Breast epithelium (tissue), 4 donors: ENCODE data around the gene HTR4. TPM values are rescaled to one million over a fixed set of nuclear protein-coding genes. Genes with fewer than 3 reads are reported as not detected.

Experiments
- DNase-seq, 2 donors: peaks; one replicate each; pipeline ENCODE4 v3.0.0-alpha.2; 2019; ENCODE audit warnings: low spot score in 2 of 2
- H3K27ac ChIP-seq, 2 donors: fragments of 200-600 bp; sonication (generic) in 1 of 2; one replicate each; pipeline ENCODE4 v1.5.1; 2016 to 2019; ENCODE audit warnings: mild to moderate bottlenecking in 1 of 2
- H3K27me3 ChIP-seq, 2 donors: fragments of 200-600 bp; sonication (generic) in 1 of 2; one replicate each; pipeline versions ENCODE4 v1.5.1 to v1.6.0; 2017 to 2019; ENCODE audit warnings: control low read depth in 1 of 2, mild to moderate bottlenecking in 1 of 2
- H3K36me3 ChIP-seq: fragments of 200-600 bp; one replicate; pipeline ENCODE4 v1.5.1; 2019
- H3K4me1 ChIP-seq, 2 donors: fragments of 200-600 bp; sonication (generic); one replicate each; pipeline ENCODE4 v1.5.1; 2016 to 2019; ENCODE audit warnings: control low read depth in 1 of 2
- H3K4me3 ChIP-seq, 3 donors: fragments of 200-600 bp; sonication (generic); 1 replicate in 2 of 3; 2 replicates in 1 of 3; pipeline ENCODE4 v1.5.1; 2016 to 2019; ENCODE audit warnings: mild to moderate bottlenecking in 3 of 3, moderate library complexity in 2 of 3
- H3K9me3 ChIP-seq, 2 donors: fragments of 200-600 bp; sonication (generic) in 1 of 2; one replicate each; pipeline ENCODE4 v1.5.1; 2016 to 2019; ENCODE audit warnings: control low read depth in 1 of 2
- CTCF ChIP-seq, 3 donors: fragments of 450-650 bp; IDR thresholded peaks; one replicate each; pipeline ENCODE4 v1.5.1; 2016 to 2017; ENCODE audit warnings: antibody characterized with exemption in 3 of 3, mild to moderate bottlenecking in 3 of 3, moderate library complexity in 3 of 3
- POLR2A ChIP-seq: fragments of 450-650 bp; IDR thresholded peaks from one replicate; pipeline ENCODE4 v1.6.1; 2016; ENCODE audit warnings: antibody characterized with exemption, mild to moderate bottlenecking, moderate library complexity
- POLR2AphosphoS5 ChIP-seq, 3 donors: sonication (generic); formaldehyde crosslinking; IDR thresholded peaks; one replicate each; pipeline ENCODE4 v1.6.1; 2017; ENCODE audit warnings: antibody characterized with exemption in 3 of 3
- intact Hi-C: fragments of 100-400 bp; cut with DNase I; formaldehyde crosslinking; loops from one replicate; pipeline ENCODE4 v1.15.1; 2023; ENCODE audit warnings: low total_unique reads
- total RNA-seq, 3 donors: library from RNA; depleted of rRNA; stranded (reverse); fragments of >200 nt; gene quantifications; one replicate each; pipeline ENCODE4 v1.1.0, GENCODE V29; 2016

Gene HTR4
- total RNA-seq, 3 donors from 2014 or later = 0.15 to 0.66 TPM; not detected in 1

- intact Hi-C loops = no loop called here
- no peak for DNase-seq
- no peak overlapping the region for H3K27ac ChIP-seq
These were observed 92.5 kb downstream of the HTR4 start for GRCh38 chr5:148561801-148562311.

DNA sequence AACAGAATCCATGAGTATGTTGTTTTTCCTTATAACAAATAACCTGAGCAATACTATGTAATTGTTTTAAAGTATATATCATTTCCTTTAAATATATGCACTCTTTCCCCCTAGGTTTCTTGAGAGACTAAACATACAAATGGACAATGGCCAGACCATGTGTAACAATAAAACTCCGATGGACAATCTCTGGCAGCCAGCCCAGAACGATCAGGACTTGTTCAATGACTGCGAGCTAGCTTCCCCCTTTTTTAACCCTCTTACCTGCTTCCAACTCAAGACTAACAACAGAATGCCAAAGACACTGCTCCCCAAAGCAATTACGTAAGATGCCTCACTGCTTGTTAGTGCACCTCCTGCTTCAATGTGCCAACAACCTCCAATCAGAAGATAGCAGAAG, 94.9 kb downstream of the HTR4 start:
- TF ChIP-seq POLR2A (no peak), POLR2AphosphoS5 (IDR thresholded peaks at IDR 0.05) (no peak), CTCF (IDR thresholded peaks at IDR 0.05) (no peak)
- Histone ChIP-seq H3K9me3 (no peaks in the 10 kb centered on the region), H3K4me1 (no peaks in the 10 kb centered on the region), H3K36me3 (no peaks in the 10 kb centered on the region), H3K4me3 (no peak overlapping the region), H3K27me3 (no peaks in the 10 kb centered on the region), H3K27ac (no peak overlapping the region)
- DNase-seq = no peak
- intact Hi-C loops = no loop called here

More at GRCh38 chr5:148561801-148562311, 92.5 kb downstream of the HTR4 start:
- Histone ChIP-seq H3K27me3 (no peaks in the 10 kb centered on the region), H3K4me3 (no peak overlapping the region), H3K9me3 (no peaks in the 10 kb centered on the region), H3K36me3 (no peaks in the 10 kb centered on the region), H3K4me1 (no peaks in the 10 kb centered on the region)
- TF ChIP-seq CTCF (IDR thresholded peaks at IDR 0.05) = no peak
- no peak for TF ChIP-seq POLR2A
- TF ChIP-seq POLR2AphosphoS5 (IDR thresholded peaks at IDR 0.05) = no peak

DNA sequence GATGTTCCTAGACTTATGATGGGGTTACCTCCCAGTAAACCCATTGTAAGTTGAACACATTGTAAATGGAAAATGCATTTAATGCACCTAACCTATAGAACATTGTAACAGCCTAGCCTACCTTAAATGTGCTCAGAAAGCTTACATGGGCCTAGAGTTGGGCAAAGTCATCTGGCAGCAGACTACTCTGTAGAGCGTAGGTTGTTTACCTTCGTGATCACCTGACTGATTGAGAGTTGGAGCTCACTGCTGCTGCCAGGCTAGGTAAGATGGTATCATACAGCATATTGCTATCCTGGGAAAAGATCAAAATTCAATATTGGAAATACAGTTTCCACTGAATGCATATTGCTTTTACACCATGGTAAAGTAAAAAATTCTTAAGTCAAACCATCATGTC, 95.4 kb downstream of the HTR4 start:
- Histone ChIP-seq H3K27ac (no peak overlapping the region), H3K36me3 (no peaks in the 10 kb centered on the region), H3K27me3 (no peaks in the 10 kb centered on the region), H3K4me1 (no peaks in the 10 kb centered on the region), H3K9me3 (no peaks in the 10 kb centered on the region), H3K4me3 (no peak overlapping the region)
- TF ChIP-seq CTCF (IDR thresholded peaks at IDR 0.05) (no peak), POLR2A (no peak), POLR2AphosphoS5 (IDR thresholded peaks at IDR 0.05) (no peak)
- intact Hi-C loops = no loop called here
- no peak for DNase-seq

- Histone ChIP-seq H3K4me3 (no peak overlapping the region), H3K9me3 (no peaks in the 10 kb centered on the region), H3K27ac (no peak overlapping the region), H3K27me3 (no peaks in the 10 kb centered on the region), H3K4me1 (no peaks in the 10 kb centered on the region), H3K36me3 (no peaks in the 10 kb centered on the region)
- TF ChIP-seq POLR2AphosphoS5 (IDR thresholded peaks at IDR 0.05) = no peak
- no peak for TF ChIP-seq POLR2A
- no peak for TF ChIP-seq CTCF (IDR thresholded peaks at IDR 0.05)
- no peak for DNase-seq
- intact Hi-C loops = no loop called here
These were observed 97.5 kb downstream of the HTR4 start for GRCh38 chr5:148556835-148557234.

GRCh38 chr5:148554621-148555020, 99.7 kb downstream of the HTR4 start:
- H3K4me3 ChIP-seq = no peak overlapping the region
- intact Hi-C loops = no loop called here

More at GRCh38 chr5:148554621-148555020, 99.7 kb downstream of the HTR4 start:
- Histone ChIP-seq H3K9me3 (no peaks in the 10 kb centered on the region), H3K36me3 (no peaks in the 10 kb centered on the region), H3K4me1 (no peaks in the 10 kb centered on the region), H3K27ac (no peak overlapping the region), H3K27me3 (no peaks in the 10 kb centered on the region)
- DNase-seq = no peak
- TF ChIP-seq CTCF (IDR thresholded peaks at IDR 0.05) (no peak), POLR2AphosphoS5 (IDR thresholded peaks at IDR 0.05) (no peak), POLR2A (no peak)
